Panc1 (cell line): ENCODE results near the gene TP53BP1. TPM values are rescaled to one million over a fixed set of nuclear protein-coding genes. Genes with fewer than 3 reads are reported as not detected.
A peak's percentile ranks its signal among the peaks of the same experiment; 100 is the strongest.

ENCODE experiments used
- ATAC-seq: fragments of 200-7000 bp; cut with Tn5 transposase; 2 replicates; pipeline ENCODE4 v1.9.1; 2020; ENCODE audit warnings: mild to moderate bottlenecking, moderate library complexity
- BruUV-seq: library from RNA; stranded (reverse); fragments of 400-500 nt; replicated peaks from 2 replicates; lab custom pipeline; 2021; lab: Mats Ljungman, UMichigan
- CTCF ChIA-PET: fragments of 300-600 bp; sonication (Branson Sonifier 250); formaldehyde crosslinking; loops from one replicate; lab custom pipeline; 2022; ENCODE audit warnings: antibody characterized with exemption; lab: Charles Lee
- POLR2A ChIA-PET: fragments of 300-600 bp; sonication (Branson Sonifier 250); formaldehyde crosslinking; loops from one replicate; lab custom pipeline; 2022; ENCODE audit warnings: antibody characterized with exemption; lab: Charles Lee
- DNase-seq: peaks from one replicate; pipeline ENCODE4 v3.0.0-alpha.2; 2010; ENCODE audit warnings: low read depth, low spot score
- H3K27ac ChIP-seq: 2 replicates; pipeline ENCODE4 v1.5.1; 2011; ENCODE audit warnings: mild to moderate bottlenecking, low read length, inconsistent platforms
- H3K27me3 ChIP-seq: fragments of 200-500 bp; sonication (Bioruptor generic); 2 replicates; pipeline ENCODE4 v1.6.0; 2014; ENCODE audit warnings: low read length, inconsistent platforms; ENCODE audit not compliant: control insufficient read depth, insufficient read depth
- H3K36me3 ChIP-seq: fragments of 200-500 bp; sonication (Bioruptor generic); 2 replicates; pipeline ENCODE4 v1.5.1; 2014; ENCODE audit warnings: inconsistent platforms, mild to moderate bottlenecking, low read length, moderate library complexity; ENCODE audit not compliant: control insufficient read depth, insufficient read depth
- H3K4me1 ChIP-seq: 2 replicates; pipeline ENCODE4 v1.5.1; 2011; ENCODE audit warnings: inconsistent platforms, mild to moderate bottlenecking, low read length, moderate library complexity; ENCODE audit not compliant: control insufficient read depth, insufficient read depth
- H3K4me3 ChIP-seq, 2 experiments: 2 replicates each; pipeline ENCODE4 v1.5.1; 2011 to 2012; ENCODE audit warnings: low read depth in 2 of 2, low read length in 2 of 2, mild to moderate bottlenecking in 2 of 2, inconsistent platforms in 1 of 2, moderate library complexity in 1 of 2
- H3K9me3 ChIP-seq: fragments of 200-500 bp; sonication (Bioruptor generic); 2 replicates; pipeline ENCODE4 v1.5.1; 2014; ENCODE audit warnings: low read depth, mild to moderate bottlenecking, inconsistent platforms, low read length, moderate library complexity; ENCODE audit not compliant: control insufficient read depth, insufficient read depth
- POLR2AphosphoS5 ChIP-seq: IDR thresholded peaks from 2 replicates; pipeline ENCODE4 v1.6.1; 2012; ENCODE audit warnings: mild to moderate bottlenecking, low read depth, low read length, moderate library complexity
- SIN3A ChIP-seq: IDR thresholded peaks from 2 replicates; pipeline ENCODE4 v1.6.1; 2012; ENCODE audit warnings: low read depth, mild to moderate bottlenecking, low read length, moderate library complexity, borderline replicate concordance; ENCODE audit not compliant: insufficient read depth
- TCF7L2 ChIP-seq: IDR thresholded peaks from 2 replicates; pipeline ENCODE4 v1.6.1; 2011; ENCODE audit warnings: mild to moderate bottlenecking, low read depth, low read length, inconsistent platforms
- in situ Hi-C: cut with HindIII; loops from 2 replicates; pipeline ENCODE4 v1.10.0; 2016; ENCODE audit warnings: low sequenced_read_pairs, low pct_unique_long_range_greater_than_20kb
- intact Hi-C: fragments of 100-400 bp; cut with micrococcal nuclease; formaldehyde crosslinking; loops from one replicate; pipeline ENCODE4 v1.10.0; 2022; ENCODE audit not compliant: unreplicated experiment
- total RNA-seq: library from RNA; stranded (reverse); gene quantifications from one replicate; pipeline ENCODE4 v1.2.1, GENCODE V29; 2021; ENCODE audit not compliant: unreplicated experiment
- TF ChIP-seq, protein P1 (sequence below), 2 experiments: IDR thresholded peaks; 2 replicates each; pipeline ENCODE4 v1.6.1; 2011 to 2012; ENCODE audit warnings: low read depth in 2 of 2, control low read depth in 1 of 2, low read length in 1 of 2, mild to moderate bottlenecking in 1 of 2, moderate library complexity in 1 of 2; ENCODE audit not compliant: insufficient read depth in 1 of 2
- TF ChIP-seq, protein P2 (sequence below): fragments of 450-650 bp; IDR thresholded peaks from 2 replicates; pipeline ENCODE4 v1.5.1; 2017; ENCODE audit warnings: mild to moderate bottlenecking

TP53BP1 gene
- total RNA-seq, 1 experiment from 2014 or later, result 80.3 TPM

DNA sequence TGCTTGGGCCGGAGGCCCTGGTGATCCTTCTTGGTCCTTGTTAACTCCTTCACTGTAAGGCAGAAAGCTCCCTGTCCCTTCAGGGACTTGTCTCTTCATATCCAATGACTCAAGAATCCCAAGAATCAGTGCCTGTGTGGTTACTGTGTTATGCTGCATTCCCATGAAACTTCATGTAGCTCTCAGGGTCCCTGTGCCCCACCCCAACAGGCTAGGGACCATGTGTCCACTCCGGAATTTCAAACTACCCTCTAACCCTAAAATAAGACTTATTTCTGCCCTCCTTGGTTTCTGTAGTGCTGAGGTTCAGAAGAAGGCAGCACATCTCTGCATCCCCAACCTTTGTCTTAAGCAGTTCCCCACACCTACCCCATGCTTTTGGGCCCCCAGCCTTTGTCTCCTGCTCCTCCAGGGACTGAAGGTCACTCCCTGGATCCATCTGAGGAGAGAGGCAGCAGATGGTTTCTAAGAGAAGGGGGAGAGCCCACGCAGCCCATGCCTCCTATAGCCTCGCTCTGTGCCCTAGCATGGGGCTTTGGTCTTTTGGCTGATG, 23.9 kb upstream of the TP53BP1 start:
- DNase-seq (no peak), ATAC-seq (no peak)
- ChIA-PET CTCF (interaction anchor here (0.7 kb wide), 1 partner anchor 11 kb away, joined by 3 read pairs; no protein-coding TSS in a partner anchor), POLR2A (no interaction called here)
- no peaks in the 10 kb centered on the region for H3K9me3 ChIP-seq
- H3K27me3 ChIP-seq, result no peaks in the 10 kb centered on the region; the same call in 1 of the 2 replicates
- H3K4me1 ChIP-seq, result peaks cover 5% of the 10 kb centered on the region; the same call in 1 of the 2 replicates
- in situ Hi-C loops, result no loop called here
- TF ChIP-seq POLR2AphosphoS5 (no peak), TCF7L2 (no peak), SIN3A (no peak)
- TF ChIP-seq, protein P1, sequence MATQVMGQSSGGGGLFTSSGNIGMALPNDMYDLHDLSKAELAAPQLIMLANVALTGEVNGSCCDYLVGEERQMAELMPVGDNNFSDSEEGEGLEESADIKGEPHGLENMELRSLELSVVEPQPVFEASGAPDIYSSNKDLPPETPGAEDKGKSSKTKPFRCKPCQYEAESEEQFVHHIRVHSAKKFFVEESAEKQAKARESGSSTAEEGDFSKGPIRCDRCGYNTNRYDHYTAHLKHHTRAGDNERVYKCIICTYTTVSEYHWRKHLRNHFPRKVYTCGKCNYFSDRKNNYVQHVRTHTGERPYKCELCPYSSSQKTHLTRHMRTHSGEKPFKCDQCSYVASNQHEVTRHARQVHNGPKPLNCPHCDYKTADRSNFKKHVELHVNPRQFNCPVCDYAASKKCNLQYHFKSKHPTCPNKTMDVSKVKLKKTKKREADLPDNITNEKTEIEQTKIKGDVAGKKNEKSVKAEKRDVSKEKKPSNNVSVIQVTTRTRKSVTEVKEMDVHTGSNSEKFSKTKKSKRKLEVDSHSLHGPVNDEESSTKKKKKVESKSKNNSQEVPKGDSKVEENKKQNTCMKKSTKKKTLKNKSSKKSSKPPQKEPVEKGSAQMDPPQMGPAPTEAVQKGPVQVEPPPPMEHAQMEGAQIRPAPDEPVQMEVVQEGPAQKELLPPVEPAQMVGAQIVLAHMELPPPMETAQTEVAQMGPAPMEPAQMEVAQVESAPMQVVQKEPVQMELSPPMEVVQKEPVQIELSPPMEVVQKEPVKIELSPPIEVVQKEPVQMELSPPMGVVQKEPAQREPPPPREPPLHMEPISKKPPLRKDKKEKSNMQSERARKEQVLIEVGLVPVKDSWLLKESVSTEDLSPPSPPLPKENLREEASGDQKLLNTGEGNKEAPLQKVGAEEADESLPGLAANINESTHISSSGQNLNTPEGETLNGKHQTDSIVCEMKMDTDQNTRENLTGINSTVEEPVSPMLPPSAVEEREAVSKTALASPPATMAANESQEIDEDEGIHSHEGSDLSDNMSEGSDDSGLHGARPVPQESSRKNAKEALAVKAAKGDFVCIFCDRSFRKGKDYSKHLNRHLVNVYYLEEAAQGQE (IDR thresholded peaks at IDR 0.05; ENCODE audit: insufficient read depth in 1 of 2, low read depth in 2 of 2, low read length in 1 of 2), result no peak
- TF ChIP-seq, protein P2, sequence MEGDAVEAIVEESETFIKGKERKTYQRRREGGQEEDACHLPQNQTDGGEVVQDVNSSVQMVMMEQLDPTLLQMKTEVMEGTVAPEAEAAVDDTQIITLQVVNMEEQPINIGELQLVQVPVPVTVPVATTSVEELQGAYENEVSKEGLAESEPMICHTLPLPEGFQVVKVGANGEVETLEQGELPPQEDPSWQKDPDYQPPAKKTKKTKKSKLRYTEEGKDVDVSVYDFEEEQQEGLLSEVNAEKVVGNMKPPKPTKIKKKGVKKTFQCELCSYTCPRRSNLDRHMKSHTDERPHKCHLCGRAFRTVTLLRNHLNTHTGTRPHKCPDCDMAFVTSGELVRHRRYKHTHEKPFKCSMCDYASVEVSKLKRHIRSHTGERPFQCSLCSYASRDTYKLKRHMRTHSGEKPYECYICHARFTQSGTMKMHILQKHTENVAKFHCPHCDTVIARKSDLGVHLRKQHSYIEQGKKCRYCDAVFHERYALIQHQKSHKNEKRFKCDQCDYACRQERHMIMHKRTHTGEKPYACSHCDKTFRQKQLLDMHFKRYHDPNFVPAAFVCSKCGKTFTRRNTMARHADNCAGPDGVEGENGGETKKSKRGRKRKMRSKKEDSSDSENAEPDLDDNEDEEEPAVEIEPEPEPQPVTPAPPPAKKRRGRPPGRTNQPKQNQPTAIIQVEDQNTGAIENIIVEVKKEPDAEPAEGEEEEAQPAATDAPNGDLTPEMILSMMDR, result no peak
- intact Hi-C loops, result no loop called here
- H3K36me3 ChIP-seq, result no peaks in the 10 kb centered on the region
- no TSS peak for BruUV-seq
- H3K27ac ChIP-seq, result no peak overlapping the region
- peak overlapping the region in 1 of 2 experiments; percentile 7; a peak in 1 of 4 replicates for H3K4me3 ChIP-seq

DNA sequence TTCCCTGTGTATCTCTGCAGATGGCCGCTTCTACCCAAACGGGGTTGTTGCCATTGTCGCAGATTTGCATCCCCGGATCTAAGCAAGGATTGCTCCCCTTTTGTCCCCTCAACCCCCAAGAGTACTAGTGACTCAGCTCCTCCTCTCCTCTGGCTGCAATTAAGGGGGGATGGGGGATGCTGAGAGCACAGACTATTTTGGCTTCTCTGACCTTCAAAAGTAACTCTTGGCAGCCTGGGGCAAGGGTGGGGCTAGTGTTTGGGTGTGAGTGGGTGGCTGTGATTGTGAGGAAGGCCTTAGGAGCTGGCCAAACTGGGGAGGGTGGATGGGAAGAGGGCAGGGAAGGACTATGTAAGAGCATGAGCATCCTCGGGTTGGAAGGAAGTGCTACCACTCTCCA, 23.2 kb upstream of the TP53BP1 start:
- in situ Hi-C loops (no loop called here), intact Hi-C loops (no loop called here)
- DNase-seq (no peak), ATAC-seq (no peak)
- POLR2A ChIA-PET, result no interaction called here
- TF ChIP-seq TCF7L2 (no peak), SIN3A (no peak), POLR2AphosphoS5 (no peak)
- TF ChIP-seq, protein P2, result no peak
- TF ChIP-seq, protein P1 (IDR thresholded peaks at IDR 0.05; ENCODE audit: insufficient read depth in 1 of 2, low read depth in 2 of 2, low read length in 1 of 2), result no peak
- Histone ChIP-seq H3K27me3 (no peaks in the 10 kb centered on the region; the same call in 1 of the 2 replicates), H3K4me3 (no peak overlapping the region), H3K9me3 (no peaks in the 10 kb centered on the region), H3K27ac (no peak overlapping the region), H3K36me3 (no peaks in the 10 kb centered on the region), H3K4me1 (peaks cover 11% of the 10 kb centered on the region; the same call in 1 of the 2 replicates)
- CTCF ChIA-PET, result interaction anchor here (0.7 kb wide), 1 partner anchor 11 kb away, joined by 3 read pairs; no protein-coding TSS in a partner anchor
- no TSS peak for BruUV-seq
